Measurements from ENCODE around the gene CRLF2.
"Not testable (repeated sequence)": the region's sequence is repeated elsewhere in the genome, so short reads cannot be mapped to it uniquely, and the experiment has no call there.

Gene CRLF2, protein sequence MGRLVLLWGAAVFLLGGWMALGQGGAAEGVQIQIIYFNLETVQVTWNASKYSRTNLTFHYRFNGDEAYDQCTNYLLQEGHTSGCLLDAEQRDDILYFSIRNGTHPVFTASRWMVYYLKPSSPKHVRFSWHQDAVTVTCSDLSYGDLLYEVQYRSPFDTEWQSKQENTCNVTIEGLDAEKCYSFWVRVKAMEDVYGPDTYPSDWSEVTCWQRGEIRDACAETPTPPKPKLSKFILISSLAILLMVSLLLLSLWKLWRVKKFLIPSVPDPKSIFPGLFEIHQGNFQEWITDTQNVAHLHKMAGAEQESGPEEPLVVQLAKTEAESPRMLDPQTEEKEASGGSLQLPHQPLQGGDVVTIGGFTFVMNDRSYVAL

DNA sequence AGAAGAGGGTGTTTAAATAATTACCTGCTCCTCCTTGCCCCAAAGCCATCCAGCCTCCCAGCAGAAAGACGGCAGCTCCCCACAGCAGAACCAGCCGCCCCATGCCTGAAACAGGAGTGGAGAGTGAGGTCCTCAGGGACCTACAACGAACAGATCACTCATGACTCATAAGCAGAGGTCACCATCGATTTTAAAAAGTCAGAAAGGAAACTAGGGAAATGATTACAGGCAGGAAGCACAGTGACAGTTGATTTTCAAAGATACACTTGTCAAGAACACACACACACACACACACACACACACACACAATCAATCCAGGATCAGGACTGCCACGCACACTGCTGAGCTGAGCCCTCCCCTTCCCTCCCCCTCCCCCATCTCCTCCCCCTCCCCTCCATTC is at the start of gene CRLF2:
Gene CRLF2 (minus strand): TSS at position 118 of the 400 bp plus-strand sequence. CDS start 15 bp downstream, at position 103.
- Histone ChIP-seq H3K27me3 (ENCODE audit: control insufficient read depth in 1 of 2, insufficient read depth in 2 of 2, low read length in 2 of 2) (no peaks in the 10 kb centered on the region), H3K9me3 (ENCODE audit: control insufficient read depth in 1 of 2, low read length in 2 of 2) (no peaks in the 10 kb centered on the region), H3K4me1 (ENCODE audit: control insufficient read depth in 1 of 2, insufficient read depth in 2 of 2, low read length in 2 of 2) (no peaks in the 10 kb centered on the region), H3K9ac (ENCODE audit: low read depth in 1 of 2, low read length in 2 of 2) (no peak within 1 kb of the TSS), H3K27ac (ENCODE audit: low read depth, low read length) (no peak within 1 kb of the TSS), H3K36me3 (ENCODE audit: control insufficient read depth in 1 of 2, insufficient read depth in 2 of 2, low read length in 2 of 2) (no peaks in the 10 kb centered on the region), H3K4me3 (ENCODE audit: low read depth in 1 of 2, low read length in 2 of 2) (no peak within 1 kb of the TSS)

DNA sequence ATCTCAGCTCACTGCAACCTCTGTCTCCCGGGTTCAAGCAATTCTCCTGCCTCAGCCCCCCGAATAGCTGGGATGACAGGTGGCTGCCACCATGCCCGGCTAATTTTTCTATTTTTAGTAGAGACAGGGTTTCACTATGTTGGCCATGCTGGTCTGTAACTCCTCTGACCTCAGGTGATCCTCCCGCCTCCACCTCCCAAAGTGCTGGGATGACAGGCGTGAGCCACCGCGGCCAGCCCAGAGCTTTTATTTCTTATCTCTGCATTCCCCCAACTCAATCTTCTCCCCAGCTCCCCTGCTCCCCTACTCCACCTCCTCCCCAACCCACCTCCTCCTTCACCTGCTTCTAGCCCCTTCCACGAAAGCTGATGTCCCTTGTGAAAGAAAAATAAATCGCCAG is 49.3 kb upstream of the CRLF2 start:
- not testable (repeated sequence) for H3K4me1 ChIP-seq (ENCODE audit: control insufficient read depth in 1 of 2, insufficient read depth in 2 of 2, low read length in 2 of 2); H3K27ac ChIP-seq (ENCODE audit: low read depth, low read length); H3K36me3 ChIP-seq (ENCODE audit: control insufficient read depth in 1 of 2, insufficient read depth in 2 of 2, low read length in 2 of 2); H3K9me3 ChIP-seq (ENCODE audit: control insufficient read depth in 1 of 2, low read length in 2 of 2); H3K4me3 ChIP-seq (ENCODE audit: low read depth in 1 of 2, low read length in 2 of 2); H3K27me3 ChIP-seq (ENCODE audit: control insufficient read depth in 1 of 2, insufficient read depth in 2 of 2, low read length in 2 of 2); H3K9ac ChIP-seq (ENCODE audit: low read depth in 1 of 2, low read length in 2 of 2)

DNA sequence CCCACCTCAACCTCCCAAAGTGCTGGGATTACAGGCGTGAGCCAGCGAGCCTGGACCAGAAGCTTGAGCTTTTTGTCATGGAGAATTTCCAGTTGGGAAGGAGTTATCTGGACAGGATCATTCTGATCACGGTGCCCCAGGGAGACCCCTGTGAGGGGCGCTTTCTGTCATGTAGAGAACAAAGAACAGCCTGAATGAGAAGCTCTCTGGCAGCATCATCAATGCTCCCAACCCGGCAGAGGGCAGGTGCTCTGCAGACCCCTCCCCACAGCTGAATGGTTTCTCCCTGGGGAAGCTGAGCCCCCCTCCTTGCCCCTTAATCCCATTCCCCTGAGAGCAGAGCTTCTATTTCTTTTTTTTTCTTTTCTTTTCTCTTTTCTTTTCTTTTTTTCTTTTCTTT is 48.8 kb upstream of the CRLF2 start:
- H3K9me3 ChIP-seq (ENCODE audit: control insufficient read depth in 1 of 2, low read length in 2 of 2) = peaks cover 0 to 2% of the 10 kb centered on the region in 2 donors
- no peaks in the 10 kb centered on the region for H3K27me3 ChIP-seq (ENCODE audit: control insufficient read depth in 1 of 2, insufficient read depth in 2 of 2, low read length in 2 of 2)
- no peak overlapping the region for H3K27ac ChIP-seq (ENCODE audit: low read depth, low read length)
- no peaks in the 10 kb centered on the region for H3K4me1 ChIP-seq (ENCODE audit: control insufficient read depth in 1 of 2, insufficient read depth in 2 of 2, low read length in 2 of 2)
- H3K36me3 ChIP-seq (ENCODE audit: control insufficient read depth in 1 of 2, insufficient read depth in 2 of 2, low read length in 2 of 2) = no peaks in the 10 kb centered on the region
- H3K9ac ChIP-seq (ENCODE audit: low read depth in 1 of 2, low read length in 2 of 2) = no peak overlapping the region
- no peak overlapping the region for H3K4me3 ChIP-seq (ENCODE audit: low read depth in 1 of 2, low read length in 2 of 2)

DNA sequence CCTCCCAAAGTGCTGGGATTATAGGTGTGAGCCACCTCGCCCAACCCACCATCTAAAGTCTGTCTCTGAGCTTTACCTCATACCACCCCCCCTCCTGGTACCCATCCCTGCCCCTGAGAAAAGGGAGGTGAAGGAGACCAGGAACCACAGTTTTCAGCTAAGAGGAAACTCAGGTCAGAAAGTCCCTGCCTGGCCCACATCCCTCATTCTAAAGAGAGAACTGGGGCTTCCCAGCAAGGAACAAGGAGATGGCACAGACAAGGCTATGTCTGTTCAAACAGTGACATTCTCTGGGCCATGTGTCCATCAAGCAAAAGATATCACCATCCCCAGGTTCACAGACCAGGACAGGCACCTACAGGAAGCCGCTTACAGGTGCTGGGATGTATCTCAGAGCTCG is 40.4 kb upstream of the CRLF2 start:
- no peak overlapping the region for H3K9ac ChIP-seq (ENCODE audit: low read depth in 1 of 2, low read length in 2 of 2)
- H3K4me3 ChIP-seq (ENCODE audit: low read depth in 1 of 2, low read length in 2 of 2) = no peak overlapping the region
- H3K4me1 ChIP-seq (ENCODE audit: control insufficient read depth in 1 of 2, insufficient read depth in 2 of 2, low read length in 2 of 2) = no peaks in the 10 kb centered on the region
- H3K27me3 ChIP-seq (ENCODE audit: control insufficient read depth in 1 of 2, insufficient read depth in 2 of 2, low read length in 2 of 2) = no peaks in the 10 kb centered on the region
- H3K27ac ChIP-seq (ENCODE audit: low read depth, low read length) = no peak overlapping the region
- H3K9me3 ChIP-seq (ENCODE audit: control insufficient read depth in 1 of 2, low read length in 2 of 2) = no peaks in the 10 kb centered on the region
- H3K36me3 ChIP-seq (ENCODE audit: control insufficient read depth in 1 of 2, insufficient read depth in 2 of 2, low read length in 2 of 2) = no peaks in the 10 kb centered on the region

DNA sequence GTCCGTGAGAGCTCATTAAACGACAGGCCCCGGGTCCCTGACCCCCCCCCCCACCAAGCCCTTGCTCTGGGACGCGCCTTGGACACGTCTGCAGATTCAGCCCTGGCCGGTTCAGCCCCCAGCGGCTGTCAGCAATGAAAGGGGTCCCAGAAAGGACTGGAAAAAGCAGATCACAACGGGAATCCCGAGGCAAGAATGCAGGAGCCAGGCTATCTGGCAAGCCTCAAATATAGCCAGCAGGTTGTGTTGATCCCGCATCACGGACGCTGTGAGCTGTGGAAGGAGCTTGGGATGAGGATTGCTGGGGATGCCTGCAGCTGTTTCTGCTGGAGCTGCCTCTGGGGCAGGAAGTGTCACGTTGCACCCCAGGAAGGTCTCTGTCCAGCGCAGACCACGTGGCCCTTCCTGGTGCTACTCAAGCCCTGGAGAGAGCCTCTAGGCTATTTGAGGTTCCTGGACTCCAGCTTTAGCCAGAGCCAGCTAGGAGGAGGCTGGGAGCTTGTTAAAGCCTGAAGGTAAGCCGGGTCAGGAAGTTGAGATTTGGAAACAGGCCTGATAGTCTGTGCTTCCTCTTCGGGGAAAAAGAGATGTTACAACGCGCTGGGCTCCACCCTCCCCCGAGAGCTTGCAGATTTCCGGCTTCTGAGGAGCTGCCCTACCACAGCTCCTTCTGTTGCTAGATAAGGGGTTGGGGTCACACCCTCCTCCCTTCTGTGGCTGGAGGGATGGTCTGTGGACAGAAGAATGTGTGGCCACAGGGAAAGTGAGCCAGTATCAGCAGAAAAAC is 36.8 kb upstream of the CRLF2 start:
- Histone ChIP-seq H3K9me3 (ENCODE audit: control insufficient read depth in 1 of 2, low read length in 2 of 2) (no peaks in the 10 kb centered on the region), H3K9ac (ENCODE audit: low read depth in 1 of 2, low read length in 2 of 2) (no peak overlapping the region), H3K4me1 (ENCODE audit: control insufficient read depth in 1 of 2, insufficient read depth in 2 of 2, low read length in 2 of 2) (no peaks in the 10 kb centered on the region), H3K27me3 (ENCODE audit: control insufficient read depth in 1 of 2, insufficient read depth in 2 of 2, low read length in 2 of 2) (no peaks in the 10 kb centered on the region), H3K27ac (ENCODE audit: low read depth, low read length) (peak overlapping the region; percentile 59), H3K36me3 (ENCODE audit: control insufficient read depth in 1 of 2, insufficient read depth in 2 of 2, low read length in 2 of 2) (no peaks in the 10 kb centered on the region), H3K4me3 (ENCODE audit: low read depth in 1 of 2, low read length in 2 of 2) (peak overlapping the region; percentile 12 to 32)

DNA sequence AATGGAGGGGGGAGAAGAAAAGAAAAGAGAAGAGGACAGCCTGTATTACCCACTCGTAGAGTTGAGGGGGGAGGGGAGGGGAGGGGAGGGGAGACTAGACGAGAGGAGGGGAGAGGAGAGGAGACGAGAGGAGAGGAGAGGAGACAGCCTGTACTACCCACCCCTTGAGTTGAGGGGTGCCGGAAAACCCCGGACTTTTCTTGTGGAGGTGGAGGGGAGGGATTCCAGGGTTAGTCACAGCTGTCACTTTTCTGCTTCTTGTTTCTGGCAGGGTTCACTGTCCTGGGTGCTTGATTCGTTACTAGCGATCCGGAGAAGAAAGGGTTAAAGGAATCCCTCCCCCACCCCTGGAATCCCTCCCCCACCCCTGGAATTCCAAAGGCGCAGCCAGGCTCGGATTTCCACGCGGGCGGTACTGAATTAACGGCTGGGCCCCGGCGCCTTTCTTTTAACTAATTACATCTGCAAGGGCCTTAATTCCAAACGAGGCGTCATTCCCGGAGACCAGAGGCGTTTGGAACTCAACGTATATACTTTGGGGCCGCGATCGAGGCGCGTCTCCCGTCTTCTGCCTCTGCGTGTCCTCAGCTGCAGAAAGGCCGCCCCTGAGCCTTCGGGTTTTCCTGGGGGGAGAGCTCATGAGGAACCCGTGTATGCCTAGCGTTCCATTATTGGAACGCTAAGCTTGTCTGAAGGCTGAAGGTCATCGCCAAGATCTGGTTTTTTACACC is 36.0 kb upstream of the CRLF2 start:
- H3K4me1 ChIP-seq (ENCODE audit: control insufficient read depth in 1 of 2, insufficient read depth in 2 of 2, low read length in 2 of 2) = no peaks in the 10 kb centered on the region
- H3K4me3 ChIP-seq (ENCODE audit: low read depth in 1 of 2, low read length in 2 of 2) = peak overlapping the region in 1 of 2 donors; percentile 32
- no peak overlapping the region for H3K9ac ChIP-seq (ENCODE audit: low read depth in 1 of 2, low read length in 2 of 2)
- H3K27me3 ChIP-seq (ENCODE audit: control insufficient read depth in 1 of 2, insufficient read depth in 2 of 2, low read length in 2 of 2) = no peaks in the 10 kb centered on the region
- no peaks in the 10 kb centered on the region for H3K9me3 ChIP-seq (ENCODE audit: control insufficient read depth in 1 of 2, low read length in 2 of 2)
- no peaks in the 10 kb centered on the region for H3K36me3 ChIP-seq (ENCODE audit: control insufficient read depth in 1 of 2, insufficient read depth in 2 of 2, low read length in 2 of 2)
- H3K27ac ChIP-seq (ENCODE audit: low read depth, low read length) = no peak overlapping the region

DNA sequence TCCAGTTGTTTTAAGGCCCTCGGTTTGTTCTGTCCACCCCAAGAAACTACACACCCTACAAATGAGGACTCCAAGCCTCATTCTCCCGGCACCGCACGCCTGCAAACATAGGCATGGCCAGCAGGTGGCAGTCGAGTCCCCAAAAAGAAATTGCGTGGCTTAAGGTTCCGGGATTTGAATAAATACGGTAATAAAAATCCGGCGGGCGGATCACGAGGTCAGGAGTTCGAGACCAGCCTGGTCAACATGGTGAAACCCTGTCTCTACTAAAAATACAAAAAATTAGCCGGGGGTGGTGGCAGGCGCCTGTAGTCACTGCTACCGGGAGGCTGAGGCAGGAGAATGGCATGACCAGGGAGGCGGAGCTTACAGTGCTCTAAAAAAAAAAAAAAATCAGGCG is 34.4 kb upstream of the CRLF2 start:
- no peak overlapping the region for H3K9ac ChIP-seq (ENCODE audit: low read depth in 1 of 2, low read length in 2 of 2)
- H3K27ac ChIP-seq (ENCODE audit: low read depth, low read length) = no peak overlapping the region
- no peaks in the 10 kb centered on the region for H3K9me3 ChIP-seq (ENCODE audit: control insufficient read depth in 1 of 2, low read length in 2 of 2)
- no peaks in the 10 kb centered on the region for H3K36me3 ChIP-seq (ENCODE audit: control insufficient read depth in 1 of 2, insufficient read depth in 2 of 2, low read length in 2 of 2)
- H3K4me1 ChIP-seq (ENCODE audit: control insufficient read depth in 1 of 2, insufficient read depth in 2 of 2, low read length in 2 of 2) = no peaks in the 10 kb centered on the region
- no peaks in the 10 kb centered on the region for H3K27me3 ChIP-seq (ENCODE audit: control insufficient read depth in 1 of 2, insufficient read depth in 2 of 2, low read length in 2 of 2)
- H3K4me3 ChIP-seq (ENCODE audit: low read depth in 1 of 2, low read length in 2 of 2) = no peak overlapping the region

DNA sequence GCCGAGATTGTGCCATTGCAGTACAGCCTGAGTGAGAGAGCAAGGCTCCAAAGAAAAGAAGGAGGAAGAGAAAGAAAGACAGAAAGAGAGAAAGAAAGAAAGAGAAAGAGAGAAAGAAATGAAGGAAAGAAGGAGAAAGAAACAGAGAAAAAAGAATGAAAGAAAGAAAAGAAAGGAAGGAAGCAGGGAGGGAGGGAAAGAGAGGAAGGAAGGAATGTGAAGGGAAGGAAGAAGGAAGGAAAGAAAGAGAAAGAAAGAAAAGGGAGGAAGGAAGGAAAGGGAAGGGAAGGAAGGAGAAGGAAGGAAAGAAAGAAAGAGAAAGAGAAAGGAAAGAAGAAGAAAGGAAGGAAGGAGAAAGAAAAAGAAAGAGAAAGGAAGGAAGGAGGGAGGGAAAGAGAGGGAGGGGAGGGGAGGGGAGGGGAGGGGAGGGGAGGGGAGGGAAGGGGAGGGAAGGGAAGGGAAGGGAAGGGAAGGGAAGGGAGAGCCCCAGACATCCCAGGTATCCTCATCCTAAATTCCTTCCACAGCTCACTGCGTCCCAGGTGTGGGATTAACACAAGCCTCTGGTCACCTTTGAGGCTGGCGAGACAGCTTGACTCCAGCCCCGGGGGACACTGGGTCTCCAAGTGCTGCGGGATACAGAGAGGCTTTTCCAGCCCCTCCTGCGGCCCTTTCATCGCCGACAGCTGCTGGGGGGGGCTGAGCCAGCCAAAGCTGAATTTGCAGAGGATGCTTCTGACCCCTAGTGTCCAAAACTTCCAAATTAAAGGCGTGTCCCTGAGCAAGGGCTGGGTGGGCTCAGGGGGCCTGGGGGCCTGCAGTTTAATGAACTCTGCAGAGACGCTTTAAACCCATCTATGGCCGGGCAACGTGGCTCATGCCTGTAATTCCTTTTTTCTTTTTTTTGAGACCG is 32.0 kb upstream of the CRLF2 start:
- Histone ChIP-seq H3K9ac (ENCODE audit: low read depth in 1 of 2, low read length in 2 of 2) (no peak overlapping the region), H3K36me3 (ENCODE audit: control insufficient read depth in 1 of 2, insufficient read depth in 2 of 2, low read length in 2 of 2) (no peaks in the 10 kb centered on the region), H3K4me3 (ENCODE audit: low read depth in 1 of 2, low read length in 2 of 2) (no peak overlapping the region), H3K4me1 (ENCODE audit: control insufficient read depth in 1 of 2, insufficient read depth in 2 of 2, low read length in 2 of 2) (no peaks in the 10 kb centered on the region), H3K27me3 (ENCODE audit: control insufficient read depth in 1 of 2, insufficient read depth in 2 of 2, low read length in 2 of 2) (no peaks in the 10 kb centered on the region), H3K9me3 (ENCODE audit: control insufficient read depth in 1 of 2, low read length in 2 of 2) (no peaks in the 10 kb centered on the region), H3K27ac (ENCODE audit: low read depth, low read length) (no peak overlapping the region)

DNA sequence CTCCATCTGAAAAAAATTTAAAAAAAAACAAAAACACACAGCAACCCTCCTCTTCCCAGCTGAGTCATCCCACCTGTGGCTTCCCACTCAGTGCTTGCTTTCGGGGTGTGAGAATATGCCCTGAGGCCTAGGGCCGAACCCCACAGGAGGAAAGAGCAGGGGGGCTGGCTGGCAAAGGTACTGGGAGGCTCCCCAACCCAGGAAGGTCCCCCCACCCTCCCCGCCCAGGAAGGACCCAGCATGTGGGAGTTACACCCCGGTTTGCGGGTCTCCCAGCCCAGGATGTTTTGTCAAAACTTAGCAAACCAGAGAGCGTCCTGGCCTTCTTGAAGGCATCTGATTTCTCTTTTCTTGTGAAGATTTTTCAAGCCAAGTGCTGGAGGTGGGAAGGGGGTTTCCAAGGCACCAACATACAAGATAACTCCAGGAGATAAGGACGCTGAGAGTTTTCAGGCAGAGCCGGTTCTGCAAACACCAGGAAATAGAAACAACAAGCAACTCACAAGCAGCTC is 30.5 kb upstream of the CRLF2 start:
- H3K9ac ChIP-seq (ENCODE audit: low read depth in 1 of 2, low read length in 2 of 2) = no peak overlapping the region
- H3K4me3 ChIP-seq (ENCODE audit: low read depth in 1 of 2, low read length in 2 of 2) = no peak overlapping the region
- H3K4me1 ChIP-seq (ENCODE audit: control insufficient read depth in 1 of 2, insufficient read depth in 2 of 2, low read length in 2 of 2) = no peaks in the 10 kb centered on the region
- no peak overlapping the region for H3K27ac ChIP-seq (ENCODE audit: low read depth, low read length)
- no peaks in the 10 kb centered on the region for H3K9me3 ChIP-seq (ENCODE audit: control insufficient read depth in 1 of 2, low read length in 2 of 2)
- no peaks in the 10 kb centered on the region for H3K36me3 ChIP-seq (ENCODE audit: control insufficient read depth in 1 of 2, insufficient read depth in 2 of 2, low read length in 2 of 2)
- H3K27me3 ChIP-seq (ENCODE audit: control insufficient read depth in 1 of 2, insufficient read depth in 2 of 2, low read length in 2 of 2) = no peaks in the 10 kb centered on the region

Data from duodenal mucosa (tissue), 2 donors.